Lung microvascular endothelial cell (primary cell): Measurements from ENCODE around the gene DSCAML1. TPM values are rescaled to one million over a fixed set of nuclear protein-coding genes. Genes with fewer than 3 reads are reported as not detected.

Source experiments
- DNase-seq, 2 donors: peaks; one replicate each; pipeline versions ENCODE4 v3.0.0 to v3.0.0-alpha.2; 2010; ENCODE audit warnings: low read depth in 2 of 2
- total RNA-seq: library from RNA; depleted of rRNA; stranded (reverse); fragments of >200 nt; gene quantifications from 2 replicates; pipeline ENCODE4 v1.2.1, GENCODE V29; 2014

The DSCAML1 gene
- total RNA-seq, 1 donor from 2014 or later: under 0.01 TPM

DNA sequence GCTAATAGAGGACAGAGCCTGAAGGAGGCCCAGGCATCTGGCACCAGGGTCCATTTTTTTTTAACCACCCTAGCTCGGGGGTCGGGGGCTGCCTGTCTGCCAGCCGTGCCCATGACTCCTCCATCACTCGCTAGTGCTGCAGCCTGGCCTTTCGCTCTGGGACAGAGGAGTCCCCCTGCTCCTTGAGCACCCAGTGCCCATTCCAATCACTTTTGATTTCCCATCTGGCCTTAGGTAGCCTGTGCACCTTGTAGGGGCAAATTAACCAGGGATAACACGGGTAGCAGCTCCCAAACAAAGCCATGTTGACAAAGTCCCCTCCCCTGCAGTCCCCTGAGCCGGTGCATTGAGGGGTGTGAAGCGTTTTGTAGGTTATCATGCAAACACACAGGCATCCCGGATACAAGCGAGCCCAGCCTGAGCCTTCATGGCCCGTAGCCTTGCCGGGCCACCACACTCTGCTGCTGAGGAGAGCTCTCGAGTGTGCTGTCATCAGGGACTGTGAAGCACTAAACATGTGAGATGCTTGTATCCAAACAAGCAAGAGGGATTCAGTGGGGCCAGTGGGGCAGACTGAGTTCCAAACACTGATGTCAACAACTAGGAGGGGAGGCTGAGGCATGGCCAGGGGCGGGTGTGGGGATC, 208.7 kb downstream of the DSCAML1 start:
- no peak for DNase-seq

GRCh38 chr11:117587416-117587815, 209.6 kb downstream of the DSCAML1 start:
- DNase-seq: no peak

GRCh38 chr11:117586392-117586791, 210.6 kb downstream of the DSCAML1 start:
- DNase-seq: no peak

- no peak for DNase-seq
Measured at GRCh38 chr11:117585631-117586030, 211.4 kb downstream of the DSCAML1 start.

- no peak for DNase-seq
Measured at GRCh38 chr11:117584056-117584830, 212.8 kb downstream of the DSCAML1 start.

GRCh38 chr11:117583063-117583801, 213.8 kb downstream of the DSCAML1 start:
- no peak for DNase-seq

GRCh38 chr11:117582433-117582832, 214.6 kb downstream of the DSCAML1 start:
- DNase-seq: no peak

DNA sequence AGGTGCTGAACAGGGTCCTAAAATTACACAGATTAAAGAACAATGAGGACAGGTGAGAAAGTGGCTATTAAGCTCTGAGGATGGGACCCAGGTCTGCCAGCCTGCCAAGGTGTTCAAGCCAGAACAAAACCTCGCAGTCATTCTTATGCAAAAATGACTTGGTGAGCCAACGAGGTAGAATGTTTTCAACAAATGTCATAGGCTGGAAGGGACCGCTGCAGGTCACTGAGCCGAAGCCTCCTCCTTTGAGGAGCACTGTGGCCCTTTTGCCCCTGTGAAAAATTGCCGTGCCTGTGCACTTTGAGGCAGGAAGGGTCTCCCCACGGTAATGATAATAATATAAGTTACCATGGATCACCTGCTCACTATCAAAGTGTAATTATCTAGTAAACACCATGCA, 216.2 kb downstream of the DSCAML1 start:
- no peak for DNase-seq

DNA sequence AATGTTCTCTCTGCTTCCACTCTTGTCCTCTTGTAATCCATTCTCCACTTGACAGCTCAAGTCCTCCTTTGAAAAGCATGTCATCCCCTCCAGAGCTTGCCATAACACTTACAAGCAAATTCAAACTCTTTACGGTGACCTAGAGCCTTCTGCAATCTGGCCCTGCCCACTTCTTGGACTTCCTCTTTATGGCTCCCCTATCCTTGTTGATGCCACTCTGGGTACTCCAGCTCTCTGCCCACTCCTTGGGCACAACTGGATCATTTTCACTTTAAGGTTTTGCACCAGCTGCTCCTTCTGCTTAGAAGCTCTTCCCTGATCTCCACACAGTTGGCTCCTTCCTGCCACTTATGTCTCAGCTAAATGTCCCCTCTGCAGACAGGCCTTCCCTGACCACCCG, 217.9 kb downstream of the DSCAML1 start:
- DNase-seq: no peak

GRCh38 chr11:117575856-117576255, 221.2 kb downstream of the DSCAML1 start:
- DNase-seq: no peak

- no peak for DNase-seq
Measured at GRCh38 chr11:117574551-117574950, 222.5 kb downstream of the DSCAML1 start.

DNA sequence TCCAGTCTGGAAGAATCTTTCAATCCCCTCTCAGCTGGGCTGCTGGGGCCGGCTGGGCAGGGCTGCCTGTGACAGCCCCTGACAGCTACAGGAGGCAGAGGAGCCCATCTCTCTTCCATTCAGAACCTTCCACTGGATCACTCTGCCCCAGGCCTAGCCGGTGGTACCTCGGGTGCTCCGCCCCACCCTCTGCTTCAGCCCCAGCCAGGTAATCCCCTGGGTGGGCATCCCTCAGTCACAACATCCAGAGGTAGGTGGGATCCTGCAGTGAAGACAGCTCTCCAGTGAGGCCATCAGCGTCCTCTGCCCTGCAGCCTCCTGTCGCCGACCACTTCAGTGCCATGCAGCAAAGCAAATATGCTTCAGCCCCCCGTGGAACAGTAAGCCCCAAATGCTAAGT, 223.7 kb downstream of the DSCAML1 start:
- no peak for DNase-seq

DNA sequence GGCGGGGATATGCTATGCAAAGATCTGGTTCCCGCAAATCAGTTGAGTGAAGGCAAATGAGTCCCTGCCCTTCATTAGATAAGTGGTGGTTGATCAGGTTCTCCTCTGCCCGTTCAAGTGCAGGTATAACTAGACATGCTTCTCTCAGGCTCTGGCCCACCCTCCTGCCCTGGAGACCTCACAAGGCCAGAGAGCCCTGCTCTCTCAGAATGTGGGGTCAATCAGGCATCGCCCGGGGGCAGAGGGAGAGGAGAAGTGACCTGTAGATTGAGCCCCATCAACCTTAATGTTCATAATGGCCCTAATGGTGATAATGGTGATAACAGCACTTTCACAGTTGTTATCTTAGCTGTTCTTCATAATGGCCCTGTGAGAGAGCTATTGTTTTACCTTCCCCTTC, 224.3 kb downstream of the DSCAML1 start:
- no peak for DNase-seq

DNA sequence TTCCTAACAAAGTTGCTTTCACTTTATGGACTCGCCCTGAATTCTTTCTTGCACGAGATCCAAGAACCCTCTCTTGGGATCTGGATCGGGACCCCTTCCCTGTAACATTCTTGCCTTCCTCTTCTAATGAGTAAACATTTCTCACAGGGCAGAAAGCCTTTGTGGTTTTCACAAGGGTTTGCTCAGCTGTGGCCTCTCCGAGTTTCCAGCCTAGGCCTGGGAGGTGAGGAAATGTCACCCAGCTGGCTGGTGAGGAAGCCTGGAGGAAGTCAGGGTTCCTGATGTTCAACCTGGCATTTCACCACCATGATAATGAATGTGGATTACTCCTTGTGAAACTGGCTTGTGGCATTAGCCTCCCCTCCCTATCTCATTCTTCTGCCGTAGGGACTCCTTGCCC, 224.9 kb downstream of the DSCAML1 start:
- no peak for DNase-seq

DNA sequence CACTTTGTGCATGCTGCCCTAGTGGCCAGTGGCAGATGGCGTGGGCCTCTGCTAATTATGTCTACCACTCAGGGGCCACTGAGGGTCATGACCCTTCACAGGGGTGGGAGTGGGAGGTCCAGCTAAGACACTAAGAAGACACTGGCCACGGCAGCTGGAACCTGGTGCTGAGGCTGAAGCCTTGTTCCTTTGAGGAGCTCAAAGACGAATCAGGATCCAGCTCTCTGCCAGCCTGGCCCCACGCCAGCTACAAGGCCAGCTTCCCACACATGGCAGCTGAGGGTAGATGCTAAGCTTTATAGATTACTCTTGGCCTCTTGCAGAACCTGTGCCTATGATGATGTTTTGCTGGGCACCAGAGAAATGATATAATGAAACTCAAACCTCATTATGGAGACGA, 226.3 kb downstream of the DSCAML1 start:
- no peak for DNase-seq

DNA sequence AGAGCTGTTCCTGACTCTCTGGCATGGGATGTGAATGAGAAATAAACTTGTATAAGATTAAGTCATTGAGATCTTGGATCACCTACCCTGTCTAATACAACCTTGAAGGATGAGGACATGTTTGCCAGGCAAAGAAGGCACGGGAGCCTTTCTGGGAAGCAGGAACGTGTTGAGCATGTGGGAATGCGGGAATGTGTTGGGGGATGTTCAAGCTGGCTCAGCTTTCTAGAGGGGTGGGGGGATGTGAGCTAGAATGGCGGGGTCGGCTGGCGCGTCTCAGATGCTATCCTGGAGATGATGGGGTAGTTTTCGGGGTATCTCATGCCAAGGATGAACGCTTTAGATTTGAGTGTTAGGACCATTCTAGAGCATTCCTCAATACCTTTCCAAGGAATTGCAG, 227.1 kb downstream of the DSCAML1 start:
- no peak for DNase-seq

GRCh38 chr11:117565709-117566108, 231.3 kb downstream of the DSCAML1 start:
- DNase-seq: no peak

DNA sequence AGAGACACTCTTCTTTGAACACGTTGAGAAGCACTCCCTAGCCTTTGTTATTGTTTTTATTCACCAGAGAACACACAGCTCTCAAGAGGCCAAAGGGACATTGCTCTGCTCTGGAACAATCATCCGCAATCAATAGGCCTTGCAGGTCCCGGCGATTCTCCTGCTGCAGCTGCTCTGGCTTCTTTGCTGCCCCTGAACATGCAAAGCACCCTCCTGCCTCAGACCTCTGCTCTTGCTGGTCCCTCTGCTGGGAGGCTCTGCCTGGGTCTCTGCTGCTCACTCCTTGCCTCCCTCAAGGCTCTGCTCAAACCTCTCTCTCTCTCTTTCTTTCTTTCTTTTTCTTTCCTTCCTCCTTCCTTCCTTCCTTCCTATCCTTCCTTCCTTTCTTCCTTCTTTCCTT, 232.7 kb downstream of the DSCAML1 start:
- DNase-seq: no peak

GRCh38 chr11:117563556-117563955, 233.5 kb downstream of the DSCAML1 start:
- DNase-seq: no peak

DNA sequence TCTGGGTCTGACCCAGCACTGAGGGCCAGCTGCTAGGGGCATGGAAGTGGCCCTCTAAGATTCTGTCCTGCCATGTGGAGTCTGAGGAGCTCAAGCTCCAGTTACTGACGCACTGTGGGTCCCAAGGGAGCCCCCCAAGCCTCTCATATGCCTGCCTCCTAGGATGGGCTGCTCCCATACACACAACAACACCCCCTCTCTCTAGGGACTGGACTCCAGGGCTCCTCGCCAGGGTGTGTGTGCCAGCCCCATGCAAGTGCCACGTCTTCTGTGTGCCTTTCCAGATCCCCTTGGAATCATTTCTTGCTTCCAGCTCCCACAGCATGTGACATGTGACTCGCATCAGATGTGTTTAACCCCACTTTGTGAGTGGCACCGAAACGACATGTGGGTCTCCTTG, 234.9 kb downstream of the DSCAML1 start:
- DNase-seq: no peak

DNA sequence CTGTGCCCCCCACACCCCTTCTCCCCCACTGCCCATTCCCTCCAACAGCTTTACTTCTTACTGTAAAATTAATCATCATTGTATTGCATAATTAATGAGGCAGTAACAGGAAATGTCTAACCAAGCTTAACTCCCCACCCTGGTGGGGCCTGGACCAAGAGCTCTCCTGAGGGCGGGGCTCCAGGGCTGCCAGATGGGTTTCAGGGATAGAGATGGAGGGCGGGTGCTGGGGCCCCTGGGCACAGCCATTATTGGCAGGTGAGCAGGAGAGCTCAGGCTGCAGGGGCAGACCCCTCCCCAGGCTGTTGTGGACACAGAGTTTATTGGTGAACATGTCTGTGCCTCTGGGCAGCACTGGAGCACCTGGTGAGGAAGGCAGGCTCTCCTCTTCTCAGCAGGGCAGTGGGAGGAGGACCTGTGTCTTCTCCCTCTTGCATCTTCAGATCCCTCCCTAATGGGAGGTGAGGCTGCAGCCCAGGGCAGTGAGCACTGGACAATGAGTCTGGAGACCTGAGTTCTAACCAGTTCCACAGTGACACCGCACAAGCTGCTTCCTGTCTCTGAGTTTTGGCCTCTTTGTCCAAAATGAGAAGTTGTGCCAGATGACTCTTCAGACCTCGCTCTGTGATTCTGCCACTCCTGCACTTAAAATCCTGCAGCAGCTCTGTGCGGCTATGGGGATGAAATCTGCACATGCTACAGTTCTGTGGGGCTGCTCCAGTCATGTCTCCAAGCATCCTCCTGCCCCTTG, 236.1 kb downstream of the DSCAML1 start:
- no peak for DNase-seq

GRCh38 chr11:117559698-117560097, 237.3 kb downstream of the DSCAML1 start:
- no peak for DNase-seq
